Heart left ventricle (tissue), 13 donors: Measurements from ENCODE around the gene KCTD13.

Experiments used
- POLR2A ChIP-seq, 2 donors: fragments of 450-650 bp; IDR thresholded peaks; one replicate each; pipeline ENCODE4 v1.6.1; 2017; ENCODE audit warnings: antibody characterized with exemption in 2 of 2, mild to moderate bottlenecking in 2 of 2, moderate library complexity in 2 of 2
- TF ChIP-seq, protein P1 (sequence below), 12 donors: fragments of 200-600 bp; sonication (generic) in 4 of 12; IDR thresholded peaks; one replicate each; pipeline versions ENCODE4 v1.5.0 to v1.8.0; 2018 to 2022; ENCODE audit warnings: antibody characterized with exemption in 12 of 12, mild to moderate bottlenecking in 5 of 12
- donor health status: ischemic (EF 13 %, LVEDD 7.1; RV severe dilation, severe dysfunction).
- donor health status: DM: no; HTN: yes; CAD: no.
- donor health status: DM: no; HTN: no; CAD: no.
- donor health status: ischemic (EF 25% LVEDD 6.9; RV normal size, moderate dysfunction).
- donor health status: ischemic (EF 25% LVEDD 5.7; RV mildly dilated, moderate dysfunction).
- donor health status: ischemic (EF 35%, LVEDD 5.7; RV mildly dilated, moderate dysfunction).
- donor health status: nonischemic (EF 11% LVEDD 7.7; RV severe dilation, severe dysfunction).
- donor health status: DM: yes; HTN: yes; CAD: no.
- donor health status: PGD.
- donor health status: ischemic (EF 29% LVEDD 5.4; RV normal size, mild dysfunction).
- donor health status: nonischemic (EF 23%, LVEDD 6.1; RV moderate dilation, normal function).

DNA sequence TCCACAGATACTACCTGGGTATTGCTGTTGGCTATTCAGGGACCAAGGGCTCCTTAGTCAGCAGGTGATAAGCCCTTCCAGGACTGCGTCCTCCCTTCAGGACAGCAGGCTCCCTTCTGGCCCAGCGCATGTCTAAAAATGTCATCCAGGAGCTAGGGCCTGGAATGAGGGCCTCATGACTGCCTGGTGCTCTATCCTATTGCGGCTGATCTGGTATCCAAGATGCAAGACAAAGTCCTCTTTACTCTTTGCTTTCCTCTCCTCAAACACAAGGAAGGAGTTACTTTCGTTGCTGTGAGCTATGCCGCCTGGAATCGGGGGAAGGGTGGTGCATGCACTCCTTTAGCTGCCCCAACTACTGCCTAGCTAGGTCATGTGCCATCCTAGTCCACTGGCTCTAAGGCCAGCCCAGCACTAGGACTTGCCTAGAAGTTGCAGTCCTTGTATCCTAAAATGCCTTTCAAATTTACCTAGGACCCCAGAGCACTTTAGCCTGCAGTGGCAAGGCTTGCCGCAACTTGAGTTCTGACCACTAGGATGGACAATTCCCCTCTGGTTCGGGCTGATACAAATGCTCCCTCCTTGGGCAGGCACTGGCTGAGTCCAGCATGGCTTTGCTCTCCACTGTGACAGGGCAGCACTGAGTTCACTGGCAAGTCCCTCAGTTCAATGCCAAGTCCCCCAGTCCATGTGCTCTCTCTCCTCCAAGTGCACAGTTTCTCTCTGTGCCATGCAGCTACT, 25.8 kb upstream of the KCTD13 start:
- TF ChIP-seq, protein P1, sequence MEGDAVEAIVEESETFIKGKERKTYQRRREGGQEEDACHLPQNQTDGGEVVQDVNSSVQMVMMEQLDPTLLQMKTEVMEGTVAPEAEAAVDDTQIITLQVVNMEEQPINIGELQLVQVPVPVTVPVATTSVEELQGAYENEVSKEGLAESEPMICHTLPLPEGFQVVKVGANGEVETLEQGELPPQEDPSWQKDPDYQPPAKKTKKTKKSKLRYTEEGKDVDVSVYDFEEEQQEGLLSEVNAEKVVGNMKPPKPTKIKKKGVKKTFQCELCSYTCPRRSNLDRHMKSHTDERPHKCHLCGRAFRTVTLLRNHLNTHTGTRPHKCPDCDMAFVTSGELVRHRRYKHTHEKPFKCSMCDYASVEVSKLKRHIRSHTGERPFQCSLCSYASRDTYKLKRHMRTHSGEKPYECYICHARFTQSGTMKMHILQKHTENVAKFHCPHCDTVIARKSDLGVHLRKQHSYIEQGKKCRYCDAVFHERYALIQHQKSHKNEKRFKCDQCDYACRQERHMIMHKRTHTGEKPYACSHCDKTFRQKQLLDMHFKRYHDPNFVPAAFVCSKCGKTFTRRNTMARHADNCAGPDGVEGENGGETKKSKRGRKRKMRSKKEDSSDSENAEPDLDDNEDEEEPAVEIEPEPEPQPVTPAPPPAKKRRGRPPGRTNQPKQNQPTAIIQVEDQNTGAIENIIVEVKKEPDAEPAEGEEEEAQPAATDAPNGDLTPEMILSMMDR (IDR thresholded peaks at IDR 0.05), result no peak
- no peak for TF ChIP-seq POLR2A (IDR thresholded peaks at IDR 0.05)
